Central memory CD8-positive, alpha-beta T cell (primary cell): ENCODE results near the gene CELSR1.
"Not testable (repeated sequence)": the region's sequence is repeated elsewhere in the genome, so short reads cannot be mapped to it uniquely, and the experiment has no call there.

Source experiments
- ATAC-seq: fragments of 150-1000 bp; cut with Tn5 transposase; replicated peaks from 2 replicates; pipeline ENCODE4 v1.10.0; 2022; ENCODE audit warnings: mild to moderate bottlenecking, moderate FRiP score, moderate number of reproducible peaks; ENCODE audit not compliant: poor library complexity, severe bottlenecking; ENCODE audit errors: extremely low read depth
- DNase-seq, 2 donors: peaks; one replicate each; pipeline ENCODE4 v3.0.0; 2021; ENCODE audit warnings: low spot score in 2 of 2
- H3K27ac Mint-ChIP-seq: one replicate; pipeline ENCODE4 v1.8.0; 2022; ENCODE audit warnings: low read depth, mild to moderate bottlenecking, moderate library complexity, mixed read lengths
- H3K27me3 Mint-ChIP-seq: one replicate; pipeline ENCODE4 v1.8.0; 2022; ENCODE audit warnings: mixed read lengths
- H3K36me3 Mint-ChIP-seq: one replicate; pipeline ENCODE4 v1.8.0; 2022; ENCODE audit warnings: mild to moderate bottlenecking, moderate library complexity, mixed read lengths; ENCODE audit not compliant: insufficient read depth
- H3K4me1 Mint-ChIP-seq: one replicate; pipeline ENCODE4 v1.8.0; 2022; ENCODE audit warnings: mixed read lengths
- H3K4me3 Mint-ChIP-seq: one replicate; pipeline ENCODE4 v1.8.0; 2022; ENCODE audit warnings: mild to moderate bottlenecking, moderate library complexity, mixed read lengths
- H3K9me3 Mint-ChIP-seq: one replicate; pipeline ENCODE4 v1.8.0; 2022; ENCODE audit warnings: mixed read lengths

CELSR1 gene

DNA sequence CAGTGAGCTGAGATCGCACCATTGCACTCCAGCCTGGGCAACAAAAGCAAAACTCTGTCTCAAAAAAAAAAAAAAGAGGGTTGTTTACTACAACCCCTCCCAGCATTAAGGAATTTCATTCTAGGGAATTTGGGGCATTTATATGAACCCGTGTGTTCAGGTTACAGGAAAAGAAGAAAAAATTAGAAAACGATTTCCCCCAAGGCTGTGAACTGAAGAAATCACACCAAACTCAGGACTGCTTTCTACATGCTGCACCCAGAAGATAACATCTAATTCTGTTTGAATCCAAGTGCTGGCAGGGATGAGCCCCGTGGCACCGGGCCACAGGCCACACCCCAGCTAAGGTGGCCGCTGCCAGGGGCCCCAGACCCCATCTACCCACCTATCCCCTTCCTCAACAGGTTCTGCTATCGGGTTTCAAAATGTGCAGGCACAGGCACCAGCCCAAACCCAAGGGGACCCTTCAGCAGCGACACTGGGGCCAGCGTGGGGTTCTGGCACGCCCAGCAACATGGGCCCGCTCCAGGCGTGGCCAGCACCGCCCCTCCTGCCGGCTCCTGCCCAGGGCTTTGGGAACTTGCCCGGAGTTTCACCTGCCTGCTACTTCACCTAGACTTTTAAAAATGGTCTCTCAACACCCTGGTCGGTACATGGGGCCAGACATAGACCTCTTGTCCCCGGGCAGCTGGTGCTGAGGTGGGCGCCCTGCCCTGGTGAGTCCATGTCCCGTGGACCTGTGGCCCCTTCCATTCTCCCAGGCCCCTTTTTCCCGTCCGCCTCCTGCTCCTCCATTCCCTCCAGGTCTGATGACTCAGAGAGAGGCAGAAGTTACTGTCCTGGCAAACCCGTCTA is 11.8 kb downstream of the CELSR1 start:
- H3K27ac Mint-ChIP-seq = no peak overlapping the region
- H3K4me3 Mint-ChIP-seq = no peak overlapping the region
- H3K36me3 Mint-ChIP-seq = no peaks in the 10 kb centered on the region
- peaks cover 70% of the 10 kb centered on the region for H3K27me3 Mint-ChIP-seq
- DNase-seq (no peak), ATAC-seq (no peak)
- H3K4me1 Mint-ChIP-seq = no peaks in the 10 kb centered on the region
- H3K9me3 Mint-ChIP-seq = no peaks in the 10 kb centered on the region

DNA sequence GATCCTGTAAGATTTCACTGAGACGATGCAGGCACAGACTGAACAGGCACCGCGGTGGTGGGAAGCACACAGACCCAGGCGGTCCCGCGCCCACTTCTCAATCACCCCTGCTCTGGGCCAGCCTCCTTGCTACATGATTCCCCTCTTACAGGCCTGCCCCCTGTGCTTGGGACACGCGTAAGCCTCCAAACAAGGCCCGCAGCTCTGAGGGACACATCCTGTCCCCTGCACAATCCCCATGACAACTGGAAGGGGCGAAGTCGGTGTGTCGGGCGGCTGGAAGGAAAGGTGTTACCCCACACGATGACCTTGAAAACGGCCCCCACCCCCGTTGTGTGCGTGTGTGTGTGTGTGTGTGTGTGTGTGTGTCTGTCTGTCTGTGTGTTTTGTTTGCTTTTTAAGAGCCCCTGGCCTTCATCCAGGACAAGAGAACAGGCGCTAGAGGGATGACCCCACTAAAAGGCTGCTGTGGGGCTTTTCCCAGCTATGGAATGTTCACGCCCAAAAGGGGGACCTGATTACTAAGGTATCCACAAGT is 13.1 kb downstream of the CELSR1 start:
- ATAC-seq (no peak), DNase-seq (no peak)
- no peaks in the 10 kb centered on the region for H3K4me1 Mint-ChIP-seq
- no peaks in the 10 kb centered on the region for H3K36me3 Mint-ChIP-seq
- no peak overlapping the region for H3K27ac Mint-ChIP-seq
- peaks cover 75% of the 10 kb centered on the region for H3K27me3 Mint-ChIP-seq
- H3K4me3 Mint-ChIP-seq = no peak overlapping the region
- no peaks in the 10 kb centered on the region for H3K9me3 Mint-ChIP-seq

GRCh38 chr22:46522797-46523196 is 14.6 kb downstream of the CELSR1 start:
- no peaks in the 10 kb centered on the region for H3K9me3 Mint-ChIP-seq
- peaks cover 63% of the 10 kb centered on the region for H3K27me3 Mint-ChIP-seq
- no peaks in the 10 kb centered on the region for H3K36me3 Mint-ChIP-seq
- H3K4me1 Mint-ChIP-seq = no peaks in the 10 kb centered on the region
- ATAC-seq = no peak
- no peak overlapping the region for H3K4me3 Mint-ChIP-seq
- no peak for DNase-seq
- no peak overlapping the region for H3K27ac Mint-ChIP-seq

DNA sequence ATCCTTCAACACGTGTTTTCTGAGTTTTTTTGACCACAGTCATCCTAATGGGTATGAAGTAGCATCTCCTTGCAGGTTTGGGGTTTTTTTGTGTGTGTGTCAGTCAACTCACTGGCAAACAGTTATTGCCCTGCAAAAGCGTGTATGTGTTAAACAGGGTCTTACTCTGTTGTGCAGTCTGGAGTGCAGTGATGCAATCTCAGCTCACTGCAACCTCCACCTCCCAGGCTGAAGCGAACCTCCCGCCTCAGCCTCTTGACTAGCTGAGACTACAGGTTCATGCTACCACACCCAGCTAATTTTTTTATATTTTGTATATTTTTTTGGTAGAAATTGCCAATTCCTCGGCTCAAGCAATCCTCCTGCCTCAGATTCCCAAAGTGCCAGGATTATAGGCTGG is 15.4 kb downstream of the CELSR1 start:
- ATAC-seq (no peak), DNase-seq (no peak)
- Mint-ChIP-seq H3K27ac (no peak overlapping the region), H3K36me3 (no peaks in the 10 kb centered on the region), H3K4me1 (no peaks in the 10 kb centered on the region), H3K27me3 (peaks cover 63% of the 10 kb centered on the region), H3K9me3 (no peaks in the 10 kb centered on the region), H3K4me3 (no peak overlapping the region)

- Mint-ChIP-seq H3K4me3 (no peak overlapping the region), H3K4me1 (no peaks in the 10 kb centered on the region), H3K9me3 (no peaks in the 10 kb centered on the region), H3K36me3 (no peaks in the 10 kb centered on the region), H3K27me3 (peaks cover 52% of the 10 kb centered on the region), H3K27ac (no peak overlapping the region)
- ATAC-seq (no peak), DNase-seq (no peak)
Observed at GRCh38 chr22:46520880-46521279, 16.5 kb downstream of the CELSR1 start.

DNA sequence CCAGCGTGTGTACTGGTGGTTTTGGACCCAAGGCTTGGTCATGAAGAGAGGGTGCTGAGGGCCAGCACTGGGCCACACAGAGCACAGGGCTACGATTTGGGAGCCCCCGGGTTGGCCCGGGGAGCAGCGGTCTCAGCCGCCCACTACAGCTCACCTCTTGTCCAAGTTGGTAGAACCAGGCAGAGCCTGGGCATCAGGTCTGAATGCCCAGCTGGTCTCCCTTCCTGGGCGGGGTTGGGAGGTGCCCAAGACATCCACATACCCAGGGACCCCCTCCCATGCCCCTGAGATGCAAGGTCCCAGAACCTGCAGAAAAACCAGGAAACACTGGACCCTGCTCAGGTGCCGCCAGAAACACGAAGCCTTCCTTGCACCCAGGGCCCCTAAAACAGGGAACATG is 18.0 kb downstream of the CELSR1 start:
- H3K4me1 Mint-ChIP-seq = no peaks in the 10 kb centered on the region
- H3K27ac Mint-ChIP-seq = no peak overlapping the region
- H3K9me3 Mint-ChIP-seq = no peaks in the 10 kb centered on the region
- ATAC-seq (no peak), DNase-seq (no peak)
- H3K4me3 Mint-ChIP-seq = no peak overlapping the region
- H3K27me3 Mint-ChIP-seq = peaks cover 38% of the 10 kb centered on the region
- H3K36me3 Mint-ChIP-seq = no peaks in the 10 kb centered on the region

DNA sequence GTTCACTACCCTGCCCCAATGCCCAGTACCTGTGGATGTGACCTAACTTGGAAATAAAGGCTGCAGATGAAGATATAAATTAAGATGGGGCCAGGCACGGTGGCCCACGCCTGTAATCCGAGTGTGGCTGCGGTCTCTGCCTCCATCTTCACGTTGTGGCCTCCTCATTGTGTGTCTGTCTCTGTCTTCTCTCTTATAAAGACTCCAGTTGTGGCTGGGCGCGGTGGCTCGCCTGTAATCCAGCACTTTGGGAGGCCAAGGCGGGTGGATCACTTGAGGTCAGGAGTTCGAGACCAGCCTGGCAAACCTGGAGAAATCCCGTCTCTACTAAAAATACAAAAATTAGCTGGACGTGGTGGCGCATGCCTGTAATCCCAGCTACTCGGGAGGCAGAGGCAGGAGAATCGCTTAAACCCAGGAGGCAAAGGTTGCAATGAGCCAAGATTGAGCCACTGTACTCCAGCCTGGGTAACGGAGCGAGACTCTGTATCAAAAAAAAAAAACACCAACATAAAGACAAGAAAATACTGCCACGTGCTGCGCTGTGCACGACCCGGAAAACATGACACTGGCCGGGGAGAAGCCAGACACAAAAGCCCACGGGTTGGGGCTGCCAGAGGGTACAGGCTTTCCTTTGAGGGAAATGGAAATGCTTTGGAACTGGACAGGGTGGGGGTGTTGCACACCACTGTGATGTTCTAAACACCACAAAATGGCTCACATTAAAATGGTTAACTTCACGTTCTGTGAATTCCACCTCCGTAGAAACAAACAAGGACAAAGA is 18.7 kb downstream of the CELSR1 start:
- DNase-seq (no peak), ATAC-seq (no peak)
- H3K4me1 Mint-ChIP-seq = no peaks in the 10 kb centered on the region
- no peaks in the 10 kb centered on the region for H3K36me3 Mint-ChIP-seq
- no peaks in the 10 kb centered on the region for H3K9me3 Mint-ChIP-seq
- H3K27me3 Mint-ChIP-seq = peaks cover 32% of the 10 kb centered on the region
- no peak overlapping the region for H3K4me3 Mint-ChIP-seq
- H3K27ac Mint-ChIP-seq = no peak overlapping the region

DNA sequence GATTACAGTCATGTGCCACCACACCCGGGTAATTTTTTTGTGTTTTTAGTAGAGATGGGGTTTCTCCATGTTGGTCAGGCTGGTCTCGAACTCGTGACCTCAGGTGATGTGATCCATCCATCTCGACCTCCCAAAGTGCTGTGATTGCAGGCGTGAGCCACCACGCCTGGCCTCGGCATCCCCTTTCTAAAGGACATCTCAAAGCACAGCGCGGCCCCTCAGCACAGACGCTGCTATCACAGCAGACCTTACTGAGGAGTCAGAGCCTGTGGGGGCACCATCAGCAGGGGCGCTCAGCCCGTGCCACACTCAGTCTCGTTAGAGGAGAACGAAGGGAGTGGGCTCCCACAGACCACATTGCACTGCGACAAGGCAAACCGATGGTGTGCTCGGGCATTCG is 19.4 kb downstream of the CELSR1 start:
- Mint-ChIP-seq H3K4me3 (no peak overlapping the region), H3K4me1 (no peaks in the 10 kb centered on the region), H3K27ac (no peak overlapping the region), H3K36me3 (no peaks in the 10 kb centered on the region), H3K9me3 (no peaks in the 10 kb centered on the region), H3K27me3 (peaks cover 28% of the 10 kb centered on the region)
- ATAC-seq (no peak), DNase-seq (no peak)

- Mint-ChIP-seq H3K27me3 (peaks cover 24% of the 10 kb centered on the region), H3K9me3 (no peaks in the 10 kb centered on the region)
- ATAC-seq = no peak
Observed at GRCh38 chr22:46517255-46517761, 20.1 kb downstream of the CELSR1 start.

GRCh38 chr22:46516638-46517037 is 20.8 kb downstream of the CELSR1 start:
- DNase-seq (no peak), ATAC-seq (no peak)
- Mint-ChIP-seq H3K27me3 (peaks cover 19% of the 10 kb centered on the region), H3K27ac (no peak overlapping the region), H3K4me3 (no peak overlapping the region), H3K9me3 (no peaks in the 10 kb centered on the region), H3K36me3 (no peaks in the 10 kb centered on the region), H3K4me1 (no peaks in the 10 kb centered on the region)

More at GRCh38 chr22:46517255-46517761, 20.1 kb downstream of the CELSR1 start:
- Mint-ChIP-seq H3K27ac (no peak overlapping the region), H3K36me3 (no peaks in the 10 kb centered on the region), H3K4me1 (no peaks in the 10 kb centered on the region), H3K4me3 (no peak overlapping the region)
- DNase-seq = no peak

- not testable (repeated sequence) for DNase-seq, H3K27ac Mint-ChIP-seq, H3K36me3 Mint-ChIP-seq, H3K9me3 Mint-ChIP-seq, ATAC-seq, H3K4me1 Mint-ChIP-seq, H3K4me3 Mint-ChIP-seq
- peaks cover 18% of the 10 kb centered on the region for H3K27me3 Mint-ChIP-seq
Observed at GRCh38 chr22:46516112-46516487, 21.3 kb downstream of the CELSR1 start.

GRCh38 chr22:46515208-46516111 is 22.0 kb downstream of the CELSR1 start:
- Mint-ChIP-seq H3K27ac (no peak overlapping the region), H3K4me1 (no peaks in the 10 kb centered on the region), H3K9me3 (no peaks in the 10 kb centered on the region), H3K27me3 (peaks cover 12% of the 10 kb centered on the region), H3K36me3 (no peaks in the 10 kb centered on the region), H3K4me3 (no peak overlapping the region)
- DNase-seq = no peak
- ATAC-seq = no peak
